Suprapubic skin (tissue), 3 donors: ENCODE data around the gene DENND10.
"Not testable (repeated sequence)": the region's sequence is repeated elsewhere in the genome, so short reads cannot be mapped to it uniquely, and the experiment has no call there.

Experiments used
- CTCF ChIP-seq, 2 donors: fragments of 200-600 bp in 1 of 2; fragments of 450-650 bp in 1 of 2; sonication (generic) in 1 of 2; IDR thresholded peaks; one replicate each; pipeline ENCODE4 v1.5.1; 2016 to 2019; ENCODE audit warnings: antibody characterized with exemption in 2 of 2, mild to moderate bottlenecking in 1 of 2, moderate library complexity in 1 of 2
- EP300 ChIP-seq: sonication (generic); formaldehyde crosslinking; IDR thresholded peaks from one replicate; pipeline ENCODE4 v1.6.1; 2017; ENCODE audit warnings: antibody characterized with exemption

GRCh38 chr10:119151601-119152000, 47.7 kb downstream of the DENND10 start:
- TF ChIP-seq CTCF (IDR thresholded peaks at IDR 0.05); EP300: not testable (repeated sequence)
